Neural progenitor cell (in vitro differentiated cells): Measurements from ENCODE around the gene CFAP410.

Experiments
- EZH2 ChIP-seq: fragments of 200-600 bp; sonication (generic); IDR thresholded peaks from 2 replicates; pipeline ENCODE4 v1.6.1; 2017; ENCODE audit warnings: antibody characterized with exemption, mild to moderate bottlenecking, moderate library complexity
- EZH2phosphoT487 ChIP-seq: fragments of 200-600 bp; sonication (generic); IDR thresholded peaks from 2 replicates; pipeline ENCODE4 v1.6.1; 2017; ENCODE audit warnings: antibody characterized with exemption
- TF ChIP-seq, protein P1 (sequence below): fragments of 200-600 bp; sonication (generic); IDR thresholded peaks from 2 replicates; pipeline ENCODE4 v1.5.1; 2017; ENCODE audit warnings: antibody characterized with exemption, mild to moderate bottlenecking

- TF ChIP-seq, protein P1, sequence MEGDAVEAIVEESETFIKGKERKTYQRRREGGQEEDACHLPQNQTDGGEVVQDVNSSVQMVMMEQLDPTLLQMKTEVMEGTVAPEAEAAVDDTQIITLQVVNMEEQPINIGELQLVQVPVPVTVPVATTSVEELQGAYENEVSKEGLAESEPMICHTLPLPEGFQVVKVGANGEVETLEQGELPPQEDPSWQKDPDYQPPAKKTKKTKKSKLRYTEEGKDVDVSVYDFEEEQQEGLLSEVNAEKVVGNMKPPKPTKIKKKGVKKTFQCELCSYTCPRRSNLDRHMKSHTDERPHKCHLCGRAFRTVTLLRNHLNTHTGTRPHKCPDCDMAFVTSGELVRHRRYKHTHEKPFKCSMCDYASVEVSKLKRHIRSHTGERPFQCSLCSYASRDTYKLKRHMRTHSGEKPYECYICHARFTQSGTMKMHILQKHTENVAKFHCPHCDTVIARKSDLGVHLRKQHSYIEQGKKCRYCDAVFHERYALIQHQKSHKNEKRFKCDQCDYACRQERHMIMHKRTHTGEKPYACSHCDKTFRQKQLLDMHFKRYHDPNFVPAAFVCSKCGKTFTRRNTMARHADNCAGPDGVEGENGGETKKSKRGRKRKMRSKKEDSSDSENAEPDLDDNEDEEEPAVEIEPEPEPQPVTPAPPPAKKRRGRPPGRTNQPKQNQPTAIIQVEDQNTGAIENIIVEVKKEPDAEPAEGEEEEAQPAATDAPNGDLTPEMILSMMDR, result peak; percentile 9
- TF ChIP-seq EZH2, result no peak
- no peak for TF ChIP-seq EZH2phosphoT487
Observed at GRCh38 chr21:44360159-44360558, 21.0 kb upstream of the CFAP410 start.
